Progenitor cell of endocrine pancreas (in vitro differentiated cells): Measurements from ENCODE around the gene UNC13C. TPM values are rescaled to one million over a fixed set of nuclear protein-coding genes. Genes with fewer than 3 reads are reported as not detected.

ENCODE experiments used
- DNase-seq: peaks from one replicate; pipeline ENCODE4 v3.0.0; 2021; ENCODE audit warnings: low spot score; ENCODE audit not compliant: unreplicated experiment
- H3K27ac Mint-ChIP-seq: 2 replicates; pipeline ENCODE4 v1.8.0; 2021; ENCODE audit warnings: mild to moderate bottlenecking, moderate library complexity, mixed read lengths
- H3K27me3 Mint-ChIP-seq: 2 replicates; pipeline ENCODE4 v1.8.0; 2021; ENCODE audit warnings: mixed read lengths
- H3K36me3 Mint-ChIP-seq: 2 replicates; pipeline ENCODE4 v1.8.0; 2022; ENCODE audit warnings: mixed read lengths; ENCODE audit not compliant: insufficient read depth
- H3K4me1 Mint-ChIP-seq: 2 replicates; pipeline ENCODE4 v1.8.0; 2021; ENCODE audit warnings: low read depth, mixed read lengths
- H3K4me3 Mint-ChIP-seq: 2 replicates; pipeline ENCODE4 v1.8.0; 2021; ENCODE audit warnings: low read depth, mild to moderate bottlenecking, moderate library complexity, mixed read lengths
- H3K9me3 Mint-ChIP-seq: 2 replicates; pipeline ENCODE4 v1.8.0; 2021; ENCODE audit warnings: low read depth, mixed read lengths
- CTCF ChIP-seq: fragments of 200-600 bp; sonication (generic); IDR thresholded peaks from one replicate; pipeline ENCODE4 v1.5.0; 2021; ENCODE audit warnings: antibody characterized with exemption, mild to moderate bottlenecking; ENCODE audit not compliant: unreplicated experiment
- total RNA-seq: library from RNA; stranded (reverse); gene quantifications from 2 replicates; pipeline ENCODE4 v1.2.1, GENCODE V29; 2021

Gene UNC13C
- total RNA-seq, 1 donor from 2014 or later: 7.3 TPM

GRCh38 chr15:54345301-54345700 lies 367.1 kb downstream of the UNC13C start:
- Mint-ChIP-seq H3K27ac (no peak overlapping the region), H3K27me3 (no peaks in the 10 kb centered on the region), H3K4me3 (no peak overlapping the region), H3K4me1 (no peaks in the 10 kb centered on the region), H3K9me3 (peaks cover under 1% of the 10 kb centered on the region), H3K36me3 (peaks cover under 1% of the 10 kb centered on the region)
- TF ChIP-seq CTCF: no peak
- no peak for DNase-seq

- no peaks in the 10 kb centered on the region for H3K4me1 Mint-ChIP-seq
- no peak overlapping the region for H3K4me3 Mint-ChIP-seq
- H3K27ac Mint-ChIP-seq: no peak overlapping the region
- no peak for TF ChIP-seq CTCF
- no peaks in the 10 kb centered on the region for H3K9me3 Mint-ChIP-seq
- DNase-seq: no peak
- no peaks in the 10 kb centered on the region for H3K36me3 Mint-ChIP-seq
- H3K27me3 Mint-ChIP-seq: no peaks in the 10 kb centered on the region
Measured at GRCh38 chr15:54345827-54346226, 367.6 kb downstream of the UNC13C start.

GRCh38 chr15:54347082-54347827 lies 369.0 kb downstream of the UNC13C start:
- no peak for TF ChIP-seq CTCF
- Mint-ChIP-seq H3K9me3 (no peaks in the 10 kb centered on the region), H3K4me1 (no peaks in the 10 kb centered on the region), H3K36me3 (no peaks in the 10 kb centered on the region), H3K27ac (no peak overlapping the region), H3K27me3 (no peaks in the 10 kb centered on the region), H3K4me3 (no peak overlapping the region)
- no peak for DNase-seq

- TF ChIP-seq CTCF: no peak
- H3K4me3 Mint-ChIP-seq: no peak overlapping the region
- H3K27ac Mint-ChIP-seq: no peak overlapping the region
- H3K27me3 Mint-ChIP-seq: no peaks in the 10 kb centered on the region
- H3K36me3 Mint-ChIP-seq: no peaks in the 10 kb centered on the region
- peaks cover 8% of the 10 kb centered on the region for H3K9me3 Mint-ChIP-seq
- H3K4me1 Mint-ChIP-seq: no peaks in the 10 kb centered on the region
- DNase-seq: no peak
Measured at GRCh38 chr15:54353726-54354125, 375.5 kb downstream of the UNC13C start.

- no peaks in the 10 kb centered on the region for H3K27me3 Mint-ChIP-seq
- H3K27ac Mint-ChIP-seq: no peak overlapping the region
- peaks cover 14% of the 10 kb centered on the region for H3K9me3 Mint-ChIP-seq
- no peak for TF ChIP-seq CTCF
- peaks cover 2% of the 10 kb centered on the region for H3K36me3 Mint-ChIP-seq
- H3K4me1 Mint-ChIP-seq: no peaks in the 10 kb centered on the region
- no peak overlapping the region for H3K4me3 Mint-ChIP-seq
- DNase-seq: no peak
Measured at GRCh38 chr15:54354341-54354740, 376.1 kb downstream of the UNC13C start.
